ENCODE measurements around the gene EAPP. TPM values are rescaled to one million over a fixed set of nuclear protein-coding genes. Genes with fewer than 3 reads are reported as not detected.

The EAPP gene
- total and polyA plus RNA-seq, 10 of the 15 experiments (the other 5 are each of a cell fraction or from before 2014, with no cell fraction given), result 23.5 to 94.6 (median 44.7) TPM

DNA sequence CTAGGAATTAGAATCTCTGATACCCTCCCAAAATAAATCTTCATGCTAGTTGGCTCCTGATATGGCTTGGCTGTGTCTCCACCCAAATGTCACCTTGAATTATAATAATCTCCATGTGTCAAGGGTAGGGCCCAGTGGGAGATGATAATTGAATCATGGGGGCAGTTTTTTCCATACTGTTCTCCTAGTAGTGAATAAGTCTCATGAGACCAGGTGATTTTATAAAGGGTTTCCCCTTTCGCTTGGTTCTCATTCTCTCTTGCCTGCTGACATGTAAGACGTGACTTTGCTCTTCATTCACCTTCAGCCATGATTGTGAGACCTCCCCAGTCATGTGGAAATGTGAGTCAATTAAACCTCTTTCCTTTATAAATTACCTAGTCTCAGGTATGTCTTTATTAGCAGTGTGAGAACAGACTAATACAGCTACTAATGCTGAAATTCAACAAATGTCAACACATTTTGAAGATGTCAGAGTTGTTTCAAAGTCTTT, 65.3 kb downstream of the EAPP start:
- Histone ChIP-seq H3K9ac (ENCODE audit: control insufficient read depth, insufficient read depth, low read length) (no peak overlapping the region), H3K4me2 (ENCODE audit: control insufficient read depth, insufficient read depth) (no peak overlapping the region), H3K9me3 (replicated peaks; ENCODE audit: control insufficient read depth, insufficient read depth, low read length) (no peaks in the 10 kb centered on the region), H3K79me2 (ENCODE audit: control insufficient read depth, insufficient read depth, low read length) (no peaks in the 10 kb centered on the region), H2AFZ (ENCODE audit: control insufficient read depth, low read depth, low read length) (no peak overlapping the region), H4K20me1 (ENCODE audit: control insufficient read depth, insufficient read depth) (no peaks in the 10 kb centered on the region), H3K27me3 (replicated peaks in 1 of 2; ENCODE audit: control insufficient read depth in 2 of 2, insufficient read depth in 2 of 2, low read length in 1 of 2) (no peaks in the 10 kb centered on the region; a peak in 1 of 4 replicates), H3K4me3 (no peak overlapping the region), H3K27ac (ENCODE audit: control insufficient read depth, insufficient read depth) (no peak overlapping the region), H3K4me1 (ENCODE audit: control insufficient read depth, insufficient read depth, low read length) (no peaks in the 10 kb centered on the region), H3K36me3 (ENCODE audit: control insufficient read depth in 2 of 2, insufficient read depth in 2 of 2, low read length in 1 of 2) (no peaks in the 10 kb centered on the region)
- intact Hi-C loops (cut with micrococcal nuclease; ENCODE audit: unreplicated experiment), result no loop called here
- no peak for DNase-seq (ENCODE audit: low read depth, low spot score)
- no peak for ATAC-seq
- ChIA-PET RAD21 (ENCODE audit: unreplicated experiment) (interaction anchor here (1.4 kb wide), 1 partner anchor 142 kb away, joined by 3 read pairs; no protein-coding TSS in a partner anchor), POLR2A (interaction anchor here (0.7 kb wide), 1 partner anchor 15 kb away, joined by 3 read pairs; no protein-coding TSS in a partner anchor), SMC1A (ENCODE audit: uncharacterized antibody, unreplicated experiment) (interaction anchor here (1.0 kb wide), 1 partner anchor 142 kb away, joined by 3 read pairs; no protein-coding TSS in a partner anchor), CTCF (no interaction called here)
- no TSS peak for BruUV-seq (replicated peaks)
- in situ Hi-C loops (cut with MboI), result no loop called here
- no peak for TF ChIP-seq ASH2L (IDR thresholded peaks at IDR 0.05; ENCODE audit: borderline replicate concordance, low read depth)
- no peak for TF ChIP-seq RELA (IDR thresholded peaks at IDR 0.05; ENCODE audit: borderline replicate concordance, partially characterized antibody)
- no peak for TF ChIP-seq RBBP5 (conservative IDR thresholded peaks at IDR 0.05)
- TF ChIP-seq, protein P1, sequence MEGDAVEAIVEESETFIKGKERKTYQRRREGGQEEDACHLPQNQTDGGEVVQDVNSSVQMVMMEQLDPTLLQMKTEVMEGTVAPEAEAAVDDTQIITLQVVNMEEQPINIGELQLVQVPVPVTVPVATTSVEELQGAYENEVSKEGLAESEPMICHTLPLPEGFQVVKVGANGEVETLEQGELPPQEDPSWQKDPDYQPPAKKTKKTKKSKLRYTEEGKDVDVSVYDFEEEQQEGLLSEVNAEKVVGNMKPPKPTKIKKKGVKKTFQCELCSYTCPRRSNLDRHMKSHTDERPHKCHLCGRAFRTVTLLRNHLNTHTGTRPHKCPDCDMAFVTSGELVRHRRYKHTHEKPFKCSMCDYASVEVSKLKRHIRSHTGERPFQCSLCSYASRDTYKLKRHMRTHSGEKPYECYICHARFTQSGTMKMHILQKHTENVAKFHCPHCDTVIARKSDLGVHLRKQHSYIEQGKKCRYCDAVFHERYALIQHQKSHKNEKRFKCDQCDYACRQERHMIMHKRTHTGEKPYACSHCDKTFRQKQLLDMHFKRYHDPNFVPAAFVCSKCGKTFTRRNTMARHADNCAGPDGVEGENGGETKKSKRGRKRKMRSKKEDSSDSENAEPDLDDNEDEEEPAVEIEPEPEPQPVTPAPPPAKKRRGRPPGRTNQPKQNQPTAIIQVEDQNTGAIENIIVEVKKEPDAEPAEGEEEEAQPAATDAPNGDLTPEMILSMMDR (IDR thresholded peaks at IDR 0.05 in 2 of 3, conservative IDR thresholded peaks at IDR 0.05 in 1 of 3; ENCODE audit: control insufficient read depth in 2 of 3, extremely low read depth in 1 of 3, insufficient read depth in 1 of 3, low read depth in 3 of 3, low read length in 3 of 3), result no peak
- TF ChIP-seq BHLHE40 (IDR thresholded peaks at IDR 0.05; ENCODE audit: borderline replicate concordance in 1 of 2, low read depth in 2 of 2, low read length in 1 of 2), result no peak
- no peak for TF ChIP-seq FOXK2 (IDR thresholded peaks at IDR 0.05)
- no peak for TF ChIP-seq POU2F2 (IDR thresholded peaks at IDR 0.05; ENCODE audit: borderline replicate concordance, low read depth, low read length)
- 0 out of 4 replicates have a peak, but pooled peaks of 1 of the 2 experiments have one; percentile 12 for TF ChIP-seq IKZF2 (IDR thresholded peaks at IDR 0.05)
- TF ChIP-seq BRCA1 (IDR thresholded peaks at IDR 0.05; ENCODE audit: low read depth, low read length), result no peak
- TF ChIP-seq, protein P2, sequence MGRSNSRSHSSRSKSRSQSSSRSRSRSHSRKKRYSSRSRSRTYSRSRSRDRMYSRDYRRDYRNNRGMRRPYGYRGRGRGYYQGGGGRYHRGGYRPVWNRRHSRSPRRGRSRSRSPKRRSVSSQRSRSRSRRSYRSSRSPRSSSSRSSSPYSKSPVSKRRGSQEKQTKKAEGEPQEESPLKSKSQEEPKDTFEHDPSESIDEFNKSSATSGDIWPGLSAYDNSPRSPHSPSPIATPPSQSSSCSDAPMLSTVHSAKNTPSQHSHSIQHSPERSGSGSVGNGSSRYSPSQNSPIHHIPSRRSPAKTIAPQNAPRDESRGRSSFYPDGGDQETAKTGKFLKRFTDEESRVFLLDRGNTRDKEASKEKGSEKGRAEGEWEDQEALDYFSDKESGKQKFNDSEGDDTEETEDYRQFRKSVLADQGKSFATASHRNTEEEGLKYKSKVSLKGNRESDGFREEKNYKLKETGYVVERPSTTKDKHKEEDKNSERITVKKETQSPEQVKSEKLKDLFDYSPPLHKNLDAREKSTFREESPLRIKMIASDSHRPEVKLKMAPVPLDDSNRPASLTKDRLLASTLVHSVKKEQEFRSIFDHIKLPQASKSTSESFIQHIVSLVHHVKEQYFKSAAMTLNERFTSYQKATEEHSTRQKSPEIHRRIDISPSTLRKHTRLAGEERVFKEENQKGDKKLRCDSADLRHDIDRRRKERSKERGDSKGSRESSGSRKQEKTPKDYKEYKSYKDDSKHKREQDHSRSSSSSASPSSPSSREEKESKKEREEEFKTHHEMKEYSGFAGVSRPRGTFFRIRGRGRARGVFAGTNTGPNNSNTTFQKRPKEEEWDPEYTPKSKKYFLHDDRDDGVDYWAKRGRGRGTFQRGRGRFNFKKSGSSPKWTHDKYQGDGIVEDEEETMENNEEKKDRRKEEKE (IDR thresholded peaks at IDR 0.05), result no peak
- TF ChIP-seq MEF2B (IDR thresholded peaks at IDR 0.05; ENCODE audit: partially characterized antibody, poor library complexity, severe bottlenecking), result peak; percentile 47
- TF ChIP-seq POLR2AphosphoS2 (IDR thresholded peaks at IDR 0.05; ENCODE audit: low read depth, low read length), result no peak
- no peak for FAIRE-seq
- whole genome bisulfite sequencing (ENCODE audit: insufficient coverage, insufficient replicate concordance, low lambda C conversion rate, missing lambda C conversion rate), result 14% methylated on average over 2 of the region's 2 CpGs
